GM18517 (cell line): Measurements from ENCODE around the gene NPW.

Source experiments
- ATAC-seq: cut with Tn5 transposase; IDR thresholded peaks from one replicate; pipeline ENCODE4 v1.9.1; 2021; ENCODE audit warnings: mild to moderate bottlenecking, moderate library complexity; ENCODE audit not compliant: unreplicated experiment

The NPW gene

GRCh38 chr16:2019518-2019920 lies at the start of gene NPW:
Gene NPW, plus strand, starts transcription at chr16:2019785.
- no peak for ATAC-seq

GRCh38 chr16:1971796-1972489 lies 47.6 kb upstream of the NPW start, which contains the start of gene TBL3:
Gene TBL3, plus strand, starts transcription at chr16:1972053. Its CDS starts 112 bp downstream, at chr16:1972165.
- peak; percentile 68 for ATAC-seq

- ATAC-seq, result no peak
Observed at GRCh38 chr16:1972490-1972877, 47.1 kb upstream of the NPW start.

GRCh38 chr16:1973461-1974156 lies 46.0 kb upstream of the NPW start:
- no peak for ATAC-seq

- ATAC-seq, result no peak
Observed at GRCh38 chr16:1974157-1975070, 45.2 kb upstream of the NPW start.

- no peak for ATAC-seq
Observed at GRCh38 chr16:1975432-1976215, 44.0 kb upstream of the NPW start.

- ATAC-seq, result no peak
Observed at GRCh38 chr16:1976216-1976520, 43.4 kb upstream of the NPW start.

- ATAC-seq, result no peak
Observed at GRCh38 chr16:1976951-1977874, 42.4 kb upstream of the NPW start.

- no peak for ATAC-seq
Observed at GRCh38 chr16:1977875-1978268, 41.7 kb upstream of the NPW start.

- no peak for ATAC-seq
Observed at GRCh38 chr16:1978476-1979120, 41.0 kb upstream of the NPW start.

GRCh38 chr16:1979271-1980029 lies 40.1 kb upstream of the NPW start:
- no peak for ATAC-seq

- ATAC-seq, result no peak
Observed at GRCh38 chr16:1980030-1980769, 39.4 kb upstream of the NPW start.

GRCh38 chr16:1980770-1981087 lies 38.9 kb upstream of the NPW start:
- ATAC-seq, result no peak

GRCh38 chr16:1981398-1981836 lies 38.2 kb upstream of the NPW start, which contains the start of gene NOXO1:
Gene NOXO1, minus strand, starts transcription at chr16:1981469. Its CDS starts 290 bp downstream, at chr16:1981179.
- no peak for ATAC-seq

- no peak for ATAC-seq
Observed at GRCh38 chr16:1982013-1982433, 37.6 kb upstream of the NPW start.

- no peak for ATAC-seq
Observed at GRCh38 chr16:1982991-1983543, 36.5 kb upstream of the NPW start.

- peak; percentile 68 for ATAC-seq
Observed at GRCh38 chr16:1983544-1984346, 35.8 kb upstream of the NPW start, which contains the start of gene GFER. Gene GFER, plus strand, starts transcription at chr16:1984193. Its CDS starts 26 bp downstream, at chr16:1984219.
